Astrocyte of the spinal cord (primary cell): ENCODE data around the gene RRN3.
A peak's percentile ranks its signal among the peaks of the same experiment; 100 is the strongest.
"Not testable (repeated sequence)": the region's sequence is repeated elsewhere in the genome, so short reads cannot be mapped to it uniquely, and the experiment has no call there.

Source experiments
- DNase-seq: peaks from one replicate; pipeline ENCODE4 v3.0.0; 2011; ENCODE audit warnings: low read depth, low spot score
- H3K4me3 ChIP-seq: 2 replicates; pipeline ENCODE4 v1.5.1; 2011; ENCODE audit warnings: low read depth, mild to moderate bottlenecking, low read length, moderate library complexity
- CTCF ChIP-seq: IDR thresholded peaks from 2 replicates; pipeline ENCODE4 v1.5.1; 2012; ENCODE audit warnings: low read depth, mild to moderate bottlenecking, low read length, inconsistent platforms
- in situ Hi-C: cut with HindIII; loops from 2 replicates; pipeline ENCODE4 v1.10.0; 2017; ENCODE audit warnings: low sequenced_read_pairs

The RRN3 gene

DNA sequence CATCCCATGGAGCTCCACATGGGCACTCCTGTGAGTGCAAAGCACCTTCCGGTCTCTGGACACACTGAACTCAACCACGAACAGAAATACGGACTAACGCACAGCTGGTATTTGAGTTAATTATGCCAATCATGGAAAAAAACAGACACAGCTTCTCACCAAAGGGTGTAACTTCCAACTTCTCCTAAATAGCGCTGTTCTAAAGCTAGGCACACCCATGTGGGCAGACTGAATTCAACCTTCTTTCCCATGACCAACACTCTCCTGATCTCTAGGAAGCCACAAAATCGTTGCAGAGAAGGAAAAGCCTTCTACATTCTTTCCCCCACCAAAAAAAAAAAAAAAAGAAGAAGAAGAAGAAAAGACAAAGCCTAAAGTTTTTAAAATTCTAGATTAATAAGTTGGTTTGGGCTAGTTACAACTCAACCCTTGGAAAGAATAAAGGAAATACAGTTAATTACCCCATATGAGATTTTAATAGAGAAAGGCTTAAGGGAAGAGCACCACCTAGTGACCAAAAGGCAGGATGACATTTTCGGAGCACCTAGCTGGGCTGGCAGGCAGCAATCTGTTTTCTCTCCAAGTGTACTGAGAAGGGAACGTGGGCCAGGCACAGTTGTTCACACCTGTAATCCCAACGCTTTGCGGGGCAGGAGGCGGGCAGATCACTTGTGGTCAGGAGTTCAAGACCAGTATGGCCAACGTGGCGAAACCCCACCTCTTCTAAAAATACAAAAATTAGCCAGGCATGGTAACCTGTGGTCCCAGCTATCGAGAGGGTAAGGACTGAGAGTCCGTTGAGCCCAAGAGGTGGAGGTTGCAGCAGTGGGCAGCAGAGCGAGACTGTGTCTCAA, 21.9 kb downstream of the RRN3 start:
- in situ Hi-C loops, H3K4me3 ChIP-seq, DNase-seq: not testable (repeated sequence)
- TF ChIP-seq CTCF = peak; percentile 31

DNA sequence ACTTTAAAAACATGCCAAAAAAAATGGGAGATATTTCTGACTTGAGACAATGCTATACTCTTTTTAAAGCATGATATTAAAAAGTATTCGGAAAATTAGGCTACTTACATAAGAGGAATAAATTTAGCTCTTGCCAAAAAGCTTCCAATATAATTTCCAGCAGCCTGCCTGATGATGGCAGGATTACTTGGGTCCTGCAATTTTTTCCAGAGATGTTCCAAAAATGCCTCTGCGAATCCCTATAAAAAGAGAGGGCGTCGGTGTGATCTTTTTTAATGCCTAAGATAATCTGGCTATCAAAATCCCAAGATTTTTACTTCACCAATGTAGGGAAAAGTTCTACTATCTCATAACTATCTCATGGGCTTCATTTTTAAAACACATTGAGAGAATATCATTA, 23.1 kb downstream of the RRN3 start:
- in situ Hi-C loops, H3K4me3 ChIP-seq, DNase-seq: not testable (repeated sequence)

DNA sequence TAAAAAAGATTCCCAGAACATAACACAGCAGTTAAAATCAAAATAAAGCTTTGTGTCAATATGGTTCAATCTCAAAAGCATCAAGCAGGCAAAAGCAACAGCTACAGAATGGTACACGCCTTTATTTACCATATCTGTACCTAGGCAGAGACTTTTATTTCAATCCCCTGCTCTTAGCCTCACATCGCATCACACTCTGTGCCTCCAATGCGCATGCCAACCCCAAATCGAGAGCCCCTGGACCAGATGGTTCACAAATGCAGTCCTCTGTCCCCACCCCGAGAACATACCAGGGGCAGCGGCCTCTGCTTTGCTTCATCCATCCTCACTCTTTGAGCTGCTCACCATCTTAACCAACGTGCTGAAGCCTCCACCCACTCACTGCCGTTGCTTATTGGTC, 27.4 kb downstream of the RRN3 start:
- H3K4me3 ChIP-seq, DNase-seq, in situ Hi-C loops: not testable (repeated sequence)

DNA sequence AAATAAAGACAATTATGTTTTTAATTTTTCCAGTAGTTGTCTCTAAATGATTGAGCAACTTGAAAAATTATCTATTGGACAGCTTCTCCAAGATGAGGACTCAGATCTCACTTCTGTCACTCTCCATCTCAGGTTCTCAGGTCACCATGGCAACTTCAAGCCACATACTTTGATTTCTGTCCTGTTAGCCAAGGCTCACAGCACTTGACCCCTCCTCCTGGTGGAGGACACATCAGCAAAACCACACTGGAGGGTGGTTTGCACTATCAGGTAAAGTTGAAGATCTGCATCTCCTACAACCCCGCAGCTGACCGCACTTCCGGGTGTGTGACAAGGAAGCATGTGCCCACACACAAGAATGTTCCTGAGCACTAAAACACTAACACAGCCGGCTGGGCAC, 28.1 kb downstream of the RRN3 start:
- DNase-seq, in situ Hi-C loops, H3K4me3 ChIP-seq: not testable (repeated sequence)

DNA sequence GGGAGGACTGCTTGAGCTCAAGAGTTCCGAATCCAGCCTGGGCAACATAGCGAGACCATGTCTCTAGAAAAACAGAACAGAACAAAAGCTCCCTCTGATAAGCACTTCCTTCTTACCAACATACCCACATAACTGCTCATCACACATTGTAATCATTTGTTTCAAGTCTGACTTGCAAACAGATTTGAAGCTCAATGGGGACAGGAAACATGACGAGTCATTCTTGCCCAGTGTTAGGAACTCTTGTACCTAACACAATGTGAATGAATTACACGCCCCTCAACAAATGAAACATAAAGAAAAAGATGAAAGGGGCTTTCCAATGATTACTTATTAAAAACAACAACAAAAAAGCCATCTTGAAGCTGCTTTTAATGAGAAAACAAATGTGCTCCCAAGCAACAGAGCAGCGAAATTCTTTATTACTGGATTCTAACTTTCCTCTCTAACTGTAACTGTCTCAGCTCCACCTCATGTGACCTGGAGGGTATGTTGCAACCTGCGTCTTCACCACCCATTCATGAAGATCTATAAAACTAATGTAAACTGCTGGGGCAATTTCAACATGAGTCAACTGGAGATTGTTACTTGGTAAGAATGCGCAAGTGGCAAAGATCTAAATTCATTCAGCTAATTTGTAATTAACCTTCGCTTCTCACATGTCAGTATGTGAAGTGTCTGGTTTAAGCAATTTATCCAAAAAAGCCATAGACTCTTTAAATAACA, 31.8 kb downstream of the RRN3 start:
- DNase-seq, in situ Hi-C loops, H3K4me3 ChIP-seq: not testable (repeated sequence)

DNA sequence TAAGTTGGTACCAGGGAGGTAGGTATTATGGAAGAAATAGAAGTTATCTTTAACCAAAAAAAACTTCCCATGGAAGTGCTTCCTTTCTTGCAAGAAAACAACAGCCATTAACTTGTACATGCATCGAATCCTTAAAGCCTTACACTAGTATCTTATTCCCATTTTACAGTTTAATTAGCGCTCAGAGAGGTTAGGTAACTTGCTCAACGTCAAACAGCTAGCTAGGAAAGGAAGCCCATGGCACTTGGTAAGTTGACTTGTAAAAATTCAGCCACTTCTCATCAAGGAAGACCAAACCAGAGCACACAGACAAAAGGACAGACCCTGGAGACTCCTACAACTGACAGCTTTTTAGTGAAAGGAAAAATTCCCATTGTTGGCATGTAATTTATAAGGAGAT, 34.7 kb downstream of the RRN3 start:
- DNase-seq = no peak
- in situ Hi-C loops = no loop called here
- TF ChIP-seq CTCF = no peak
- H3K4me3 ChIP-seq = no peak overlapping the region

DNA sequence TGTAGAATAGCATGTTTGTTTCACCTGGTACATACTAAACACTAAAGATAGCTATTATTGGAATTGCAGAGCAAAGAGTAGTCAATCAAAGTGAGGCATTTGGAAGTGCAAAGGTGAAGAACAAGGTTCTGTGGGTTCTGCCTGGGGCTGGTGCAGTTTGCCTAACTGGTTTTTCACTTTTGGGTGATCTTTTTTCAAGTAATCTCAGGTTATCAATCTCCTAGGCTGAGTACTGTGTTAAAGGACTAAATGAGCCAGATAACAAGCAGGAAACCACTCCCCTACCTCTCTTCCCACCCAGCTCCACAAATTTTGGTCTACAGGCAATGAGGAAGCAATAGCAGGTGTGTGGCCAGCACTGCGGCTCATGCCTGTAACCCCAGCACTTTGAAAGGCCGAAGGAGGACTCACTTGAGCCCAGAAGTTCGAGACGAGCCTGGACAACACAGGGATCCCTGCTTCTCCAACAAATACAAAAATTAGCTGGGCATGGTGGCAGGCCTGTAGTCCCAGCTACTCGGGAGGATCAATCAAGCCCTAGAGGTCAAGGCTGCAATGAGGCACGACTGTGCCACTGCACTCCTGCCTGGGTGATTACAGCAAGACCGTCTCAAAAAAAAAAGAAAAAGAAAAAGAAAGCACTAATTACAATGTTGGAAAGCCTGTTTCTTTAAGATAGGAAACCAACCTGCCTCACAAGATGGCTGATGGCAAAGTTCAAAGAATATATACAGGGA, 36.2 kb downstream of the RRN3 start:
- in situ Hi-C loops = no loop called here
- no peak for TF ChIP-seq CTCF
- no peak for DNase-seq
- H3K4me3 ChIP-seq = no peak overlapping the region

DNA sequence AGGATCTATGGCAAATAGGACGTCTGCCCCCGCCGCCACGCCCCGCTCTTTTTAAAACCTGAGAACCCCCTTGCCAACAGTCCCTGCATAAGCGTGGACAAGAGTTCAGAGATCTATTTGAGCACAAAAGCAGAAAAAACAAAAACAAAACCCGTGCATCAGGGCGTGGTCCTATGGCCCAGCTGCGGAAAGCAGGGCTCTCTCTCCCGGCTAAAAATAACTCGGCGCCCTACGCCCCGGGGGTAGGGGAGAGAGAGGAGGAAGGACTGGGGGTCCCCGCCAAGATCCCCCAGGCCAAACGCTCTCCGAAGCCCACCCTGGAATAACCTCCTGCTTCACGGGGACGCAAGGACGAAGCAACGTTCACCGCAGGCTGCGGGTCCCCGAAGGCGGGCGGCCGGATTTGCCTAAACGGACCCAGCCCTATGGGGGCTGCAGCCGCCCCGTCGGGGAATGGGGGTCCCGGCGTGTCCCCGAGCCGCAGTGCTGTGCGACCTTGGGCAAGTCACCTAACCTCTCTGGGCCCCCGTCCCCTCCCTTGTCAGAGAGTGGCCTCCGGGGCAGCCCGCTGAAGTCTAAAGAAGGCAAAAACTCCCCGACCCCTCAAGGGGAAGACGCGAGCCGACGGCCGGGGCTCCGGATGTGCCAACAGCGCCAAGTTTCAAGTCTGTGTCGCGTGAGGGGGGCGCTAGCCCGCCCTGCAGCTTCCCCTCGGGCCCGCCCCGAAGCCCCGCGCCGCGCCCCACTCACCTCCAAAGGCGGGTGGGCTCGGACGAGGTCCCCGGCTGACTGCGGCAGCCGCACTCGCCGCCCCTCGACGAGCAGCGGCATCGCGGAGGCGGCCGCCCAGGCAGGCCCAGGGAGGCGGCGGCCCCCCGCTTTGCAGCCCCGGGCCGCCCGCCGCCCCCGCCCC, 38.7 kb downstream of the RRN3 start:
- peak; percentile 29 for DNase-seq
- in situ Hi-C loops = no loop called here
- peak; percentile 25 for TF ChIP-seq CTCF
- peak overlapping the region; percentile 99 for H3K4me3 ChIP-seq
